GM12878 (cell line): ENCODE measurements around the gene CDR2L. TPM values are rescaled to one million over a fixed set of nuclear protein-coding genes. Genes with fewer than 3 reads are reported as not detected.

Source experiments
- ATAC-seq: fragments of 200-7000 bp; cut with Tn5 transposase; 3 replicates; pipeline ENCODE4 v1.9.1; 2020; ENCODE audit warnings: mild to moderate bottlenecking, moderate library complexity
- BruUV-seq: library from RNA; stranded (reverse); fragments of 400-500 nt; replicated peaks from 2 replicates; lab custom pipeline; 2021; lab: Mats Ljungman, UMichigan
- CTCF ChIA-PET: fragments of 300-600 bp; sonication (Branson Sonifier 250); formaldehyde crosslinking; extraction: SDS; loops from one replicate; lab custom pipeline; 2021; ENCODE audit warnings: inconsistent platforms; lab: Yijun Ruan, JAX
- POLR2A ChIA-PET: fragments of 350-600 bp; formaldehyde crosslinking; extraction: SDS; loops from one replicate; lab custom pipeline; 2021; ENCODE audit warnings: inconsistent platforms; lab: Charles Lee
- RAD21 ChIA-PET: fragments of 300-600 bp; sonication (Branson Sonifier 250); formaldehyde crosslinking; loops from one replicate; lab custom pipeline; 2023; ENCODE audit warnings: antibody characterized with exemption; ENCODE audit not compliant: unreplicated experiment; lab: Charles Lee
- SMC1A ChIA-PET: fragments of 300-600 bp; sonication (Branson Sonifier 250); formaldehyde crosslinking; loops from one replicate; lab custom pipeline; 2023; ENCODE audit not compliant: unreplicated experiment, uncharacterized antibody; lab: Charles Lee
- DNase-seq: peaks from one replicate; pipeline ENCODE4 v3.0.0-alpha.2; 2011; ENCODE audit warnings: low read depth, low spot score
- FAIRE-seq: peaks from 3 replicates; lab custom pipeline; 2011; peaks lifted over from hg19 to GRCh38; lab: Jason Lieb, UNC
- H2AFZ ChIP-seq: 2 replicates; pipeline ENCODE4 v1.6.0; 2011; ENCODE audit warnings: low read depth, low read length, control low read depth; ENCODE audit not compliant: control insufficient read depth
- H3K27ac ChIP-seq: 2 replicates; pipeline ENCODE4 v1.5.1; 2011; ENCODE audit warnings: control low read depth; ENCODE audit not compliant: control insufficient read depth, insufficient read depth
- H3K27me3 ChIP-seq, 2 experiments: replicated peaks in 1 of 2; 2 replicates each; pipeline versions ENCODE4 v1.6.0 to v1.6.1; 2011; ENCODE audit warnings: low read length in 1 of 2; ENCODE audit not compliant: control insufficient read depth in 2 of 2, insufficient read depth in 2 of 2
- H3K36me3 ChIP-seq, 2 experiments: 2 replicates each; pipeline ENCODE4 v1.5.1; 2011; ENCODE audit warnings: low read length in 1 of 2; ENCODE audit not compliant: control insufficient read depth in 2 of 2, insufficient read depth in 2 of 2
- H3K4me1 ChIP-seq: 2 replicates; pipeline ENCODE4 v1.6.1; 2011; ENCODE audit warnings: mild to moderate bottlenecking, low read length, moderate library complexity, mixed read lengths; ENCODE audit not compliant: control insufficient read depth, insufficient read depth
- H3K4me2 ChIP-seq: 2 replicates; pipeline ENCODE4 v1.6.0; 2011; ENCODE audit warnings: control low read depth; ENCODE audit not compliant: control insufficient read depth, insufficient read depth
- H3K4me3 ChIP-seq: fragments of 200-600 bp; sonication (generic); 2 replicates; pipeline ENCODE4 v1.5.1; 2016
- H3K79me2 ChIP-seq: 2 replicates; pipeline ENCODE4 v1.6.0; 2011; ENCODE audit warnings: low read length; ENCODE audit not compliant: control insufficient read depth, insufficient read depth
- H3K9ac ChIP-seq: 2 replicates; pipeline ENCODE4 v1.8.0; 2011; ENCODE audit warnings: low read length, control low read depth, mixed read lengths; ENCODE audit not compliant: control insufficient read depth, insufficient read depth
- H3K9me3 ChIP-seq: replicated peaks from 3 replicates; pipeline ENCODE4 v1.5.1; 2011; ENCODE audit warnings: mild to moderate bottlenecking, low read length; ENCODE audit not compliant: control insufficient read depth, insufficient read depth
- H4K20me1 ChIP-seq: 2 replicates; pipeline ENCODE4 v1.6.0; 2011; ENCODE audit not compliant: control insufficient read depth, insufficient read depth
- BMI1 ChIP-seq: fragments of 450-650 bp; IDR thresholded peaks from 2 replicates; pipeline ENCODE4 v1.6.1; 2016; ENCODE audit warnings: mild to moderate bottlenecking, moderate library complexity, borderline replicate concordance
- CTCF ChIP-seq, 3 experiments: IDR thresholded peaks in 2 of 3; conservative IDR thresholded peaks in 1 of 3; 2 replicates each; pipeline ENCODE4 v1.5.1; 2011; ENCODE audit warnings: low read depth in 3 of 3, low read length in 3 of 3, mild to moderate bottlenecking in 3 of 3, control low read depth in 2 of 3, moderate library complexity in 2 of 3, inconsistent platforms in 1 of 3, mixed read lengths in 1 of 3; ENCODE audit not compliant: control insufficient read depth in 2 of 3, insufficient read depth in 1 of 3; ENCODE audit errors: extremely low read depth in 1 of 3
- HSF1 ChIP-seq: fragments of 150-350 bp; IDR thresholded peaks from 2 replicates; pipeline ENCODE4 v1.6.1; 2014; ENCODE audit warnings: mild to moderate bottlenecking, low read depth, low read length
- IRF5 ChIP-seq: fragments of 450-650 bp; IDR thresholded peaks from 2 replicates; pipeline ENCODE4 v1.6.1; 2017; ENCODE audit warnings: borderline replicate concordance
- MLLT1 ChIP-seq: fragments of 450-650 bp; IDR thresholded peaks from 2 replicates; pipeline ENCODE4 v1.6.1; 2016; ENCODE audit warnings: mild to moderate bottlenecking
- MTA2 ChIP-seq: fragments of 450-650 bp; IDR thresholded peaks from 2 replicates; pipeline ENCODE4 v1.6.1; 2016; ENCODE audit warnings: low read depth, mild to moderate bottlenecking, moderate library complexity
- WRNIP1 ChIP-seq: IDR thresholded peaks from 2 replicates; pipeline ENCODE4 v1.6.1; 2011; ENCODE audit warnings: low read depth, low read length, improper control_type of control experiment, borderline replicate concordance
- YY1 ChIP-seq: IDR thresholded peaks from 2 replicates; pipeline ENCODE4 v1.6.1; 2011; ENCODE audit warnings: low read depth, mild to moderate bottlenecking, low read length
- ZBTB40 ChIP-seq: fragments of 450-650 bp; IDR thresholded peaks from 2 replicates; pipeline ENCODE4 v1.6.1; 2016; ENCODE audit warnings: mild to moderate bottlenecking, moderate library complexity, borderline replicate concordance
- WGBS: methylation state at CpG from one replicate; pipeline ENCODE4 v1.1.6; 2016; ENCODE audit warnings: low lambda C conversion rate; ENCODE audit not compliant: insufficient replicate concordance, insufficient coverage; ENCODE audit errors: missing lambda C conversion rate; 5-methylcytosine and 5-hydroxymethylcytosine counted together
- in situ Hi-C: fragments of 300-500 bp; cut with MboI; formaldehyde crosslinking; loops from 9 replicates; pipeline ENCODE4 v1.14.3; 2018; ENCODE audit warnings: mixed read lengths
- intact Hi-C: fragments of 100-400 bp; cut with micrococcal nuclease; formaldehyde crosslinking; loops from one replicate; pipeline ENCODE4 v1.14.2; 2022; ENCODE audit not compliant: unreplicated experiment
- polyA plus RNA-seq, 11 experiments: library from polyadenylated mRNA; depleted of rRNA in 4 of 11; unstranded in 6 of 11; stranded (reverse) in 5 of 11; fragments of >200 nt; fragmentation: Nextera tagmentation in 4 of 11; fragmentation: Illumina TruSeq in 1 of 11; extraction: Ambion mirVana in 4 of 11; extraction: Trizol in 1 of 11; gene quantifications; 1 replicate in 1 of 11; 2 replicates in 10 of 11; pipeline versions ENCODE4 v1.2.1 to v1.2.3, GENCODE V29; 2011 to 2016; ENCODE audit warnings: inconsistent platforms in 2 of 11, missing spikeins in 2 of 11, low read depth in 1 of 11
- total RNA-seq, 4 experiments: library from RNA; depleted of rRNA in 3 of 4; stranded (reverse); fragments of >200 nt in 3 of 4; fragmentation: Illumina TruSeq in 1 of 4; extraction: Trizol in 1 of 4; gene quantifications; 2 replicates each; pipeline versions ENCODE4 v1.2.1 to v1.2.3, GENCODE V29; 2013 to 2021

CDR2L gene
- total and polyA plus RNA-seq, 10 of the 15 experiments (the other 5 are each of a cell fraction or from before 2014, with no cell fraction given), result 0.03 to 0.18 (median 0.04) TPM; not detected in 6

GRCh38 chr17:75033346-75034235 lies 46.2 kb downstream of the CDR2L start:
- Histone ChIP-seq H3K4me3 (peak overlapping the region; percentile 84), H3K4me2 (peak overlapping the region; percentile 97), H3K36me3 (no peaks in the 10 kb centered on the region), H3K79me2 (no peaks in the 10 kb centered on the region), H3K27me3 (no peaks in the 10 kb centered on the region), H3K9ac (peak overlapping the region; percentile 84), H3K27ac (peak overlapping the region; percentile 61), H2AFZ (peak overlapping the region; percentile 83), H3K4me1 (0 out of 2 replicates have a peak, but pooled peaks cover 4% of the 10 kb centered on the region), H4K20me1 (no peaks in the 10 kb centered on the region), H3K9me3 (no peaks in the 10 kb centered on the region; the same call in 2 of the 3 replicates)
- ATAC-seq (peak; percentile 69), DNase-seq (peak; percentile 83), FAIRE-seq (peak; percentile 89)
- POLR2A ChIA-PET, result interaction anchor here (0.5 to 1.7 kb wide), 5 partner anchors 13 to 164 kb away, joined by 3 to 11 read pairs (median 4); partner anchors contain the start of genes ATP5PD, FDXR, KCTD2 and MRPL58
- RAD21 ChIA-PET, result interaction anchor here (0.9 to 2.3 kb wide), 5 partner anchors 15 to 84 kb away, joined by 3 to 7 read pairs (median 5); no protein-coding TSS in a partner anchor
- CTCF ChIA-PET, result interaction anchor here (1.1 to 3.4 kb wide), 7 partner anchors 13 to 138 kb away, joined by 3 to 23 read pairs (median 7); partner anchors contain the start of genes ATP5PD and KCTD2
- SMC1A ChIA-PET, result interaction anchor here (1.0 to 2.2 kb wide), 4 partner anchors 13 to 312 kb away, joined by 3 to 6 read pairs (median 3); partner anchors contain the start of genes ARMC7, ATP5PD, KCTD2 and MRPL58
- BruUV-seq, result no TSS peak
- in situ Hi-C loops (no loop called here), intact Hi-C loops (loop anchor here (1.0 to 10.0 kb wide), 3 partner anchors 14 to 149 kb away; partner anchors contain the start of genes KCTD2 and SUMO2)
- WGBS, result under 1% methylated on average over 36 of the region's 36 CpGs
- TF ChIP-seq IRF5 (no peak), WRNIP1 (no peak), HSF1 (no peak), BMI1 (no peak), YY1 (peak; percentile 76), CTCF (IDR thresholded peaks at IDR 0.05 in 2 of 3, conservative IDR thresholded peaks at IDR 0.05 in 1 of 3; ENCODE audit: control insufficient read depth in 2 of 3, extremely low read depth in 1 of 3, insufficient read depth in 1 of 3, low read depth in 3 of 3, low read length in 3 of 3) (no peak), MTA2 (0 out of 2 replicates have a peak, but pooled peaks have one; percentile 9), MLLT1 (no peak), ZBTB40 (peak; percentile 81)
